SK-N-SH (cell line): ENCODE results near the gene SLC36A2.

Source experiments
- EP300 ChIP-seq, 2 experiments: IDR thresholded peaks; 2 replicates each; pipeline versions ENCODE4 v1.4.0 to v1.6.1; 2012; ENCODE audit warnings: borderline replicate concordance in 1 of 2, low read depth in 1 of 2, low read length in 1 of 2
- MAX ChIP-seq: IDR thresholded peaks from 2 replicates; pipeline ENCODE4 v1.4.0; 2012; ENCODE audit warnings: low read depth
- NFIC ChIP-seq: IDR thresholded peaks from 2 replicates; pipeline ENCODE4 v1.4.0; 2012; ENCODE audit warnings: borderline replicate concordance
- RFX5 ChIP-seq: IDR thresholded peaks from 2 replicates; pipeline ENCODE4 v1.6.1; 2012; ENCODE audit warnings: mild to moderate bottlenecking, improper control_type of control experiment, low read length
- TAF1 ChIP-seq: IDR thresholded peaks from 2 replicates; pipeline ENCODE4 v1.6.1; 2012; ENCODE audit warnings: low read depth, mild to moderate bottlenecking, low read length, moderate library complexity, borderline replicate concordance
- TCF12 ChIP-seq: IDR thresholded peaks from 2 replicates; pipeline ENCODE4 v1.4.0; 2012
- USF1 ChIP-seq: IDR thresholded peaks from 2 replicates; pipeline ENCODE4 v1.4.0; 2012; ENCODE audit warnings: low read depth, borderline replicate concordance
- TF ChIP-seq, protein P1 (sequence below): fragments of 200-600 bp; sonication (generic); IDR thresholded peaks from 2 replicates; pipeline ENCODE4 v1.6.1; 2017; ENCODE audit warnings: antibody characterized with exemption, mild to moderate bottlenecking, moderate library complexity

GRCh38 chr5:151274666-151275065 is 72.7 kb downstream of the SLC36A2 start:
- TF ChIP-seq TAF1 (no peak), RFX5 (no peak), MAX (no peak), TCF12 (no peak), NFIC (no peak), EP300 (IDR thresholded peaks at IDR 0.05; ENCODE audit: borderline replicate concordance in 1 of 2, low read depth in 1 of 2, low read length in 1 of 2) (no peak), USF1 (no peak)
- TF ChIP-seq, protein P1, sequence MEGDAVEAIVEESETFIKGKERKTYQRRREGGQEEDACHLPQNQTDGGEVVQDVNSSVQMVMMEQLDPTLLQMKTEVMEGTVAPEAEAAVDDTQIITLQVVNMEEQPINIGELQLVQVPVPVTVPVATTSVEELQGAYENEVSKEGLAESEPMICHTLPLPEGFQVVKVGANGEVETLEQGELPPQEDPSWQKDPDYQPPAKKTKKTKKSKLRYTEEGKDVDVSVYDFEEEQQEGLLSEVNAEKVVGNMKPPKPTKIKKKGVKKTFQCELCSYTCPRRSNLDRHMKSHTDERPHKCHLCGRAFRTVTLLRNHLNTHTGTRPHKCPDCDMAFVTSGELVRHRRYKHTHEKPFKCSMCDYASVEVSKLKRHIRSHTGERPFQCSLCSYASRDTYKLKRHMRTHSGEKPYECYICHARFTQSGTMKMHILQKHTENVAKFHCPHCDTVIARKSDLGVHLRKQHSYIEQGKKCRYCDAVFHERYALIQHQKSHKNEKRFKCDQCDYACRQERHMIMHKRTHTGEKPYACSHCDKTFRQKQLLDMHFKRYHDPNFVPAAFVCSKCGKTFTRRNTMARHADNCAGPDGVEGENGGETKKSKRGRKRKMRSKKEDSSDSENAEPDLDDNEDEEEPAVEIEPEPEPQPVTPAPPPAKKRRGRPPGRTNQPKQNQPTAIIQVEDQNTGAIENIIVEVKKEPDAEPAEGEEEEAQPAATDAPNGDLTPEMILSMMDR = no peak
